Activated CD8-positive, alpha-beta memory T cell treated with anti-CD3 and anti-CD28 coated beads, Interleukin-2, amount 50 U/mL, for 4 hours (primary cell): ENCODE measurements around the gene PDE4B.

Source experiments
- DNase-seq: peaks from one replicate; pipeline ENCODE4 v3.0.0-alpha.2; 2020

Gene PDE4B

DNA sequence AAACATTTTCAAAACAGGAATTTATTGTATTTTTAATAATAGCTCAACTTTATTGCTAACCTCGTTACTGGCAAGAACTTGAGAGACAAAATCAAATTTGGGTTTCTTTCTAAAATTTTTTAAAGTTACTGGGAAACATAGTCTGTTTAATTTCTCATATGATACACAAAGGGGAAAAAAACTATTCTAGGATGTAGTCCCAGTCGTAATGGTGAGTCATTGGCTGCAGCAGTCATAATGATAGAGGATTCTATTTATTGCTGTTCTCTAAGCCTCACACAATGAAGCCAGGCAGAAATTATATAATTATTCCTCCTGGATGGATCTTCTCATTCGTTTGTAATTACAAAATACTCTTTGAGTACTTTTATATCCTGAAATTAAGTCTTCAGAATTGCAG is 414.8 kb downstream of the PDE4B start:
- no peak for DNase-seq

- DNase-seq: no peak
These were observed 415.9 kb downstream of the PDE4B start for GRCh38 chr1:66208632-66209031.

DNA sequence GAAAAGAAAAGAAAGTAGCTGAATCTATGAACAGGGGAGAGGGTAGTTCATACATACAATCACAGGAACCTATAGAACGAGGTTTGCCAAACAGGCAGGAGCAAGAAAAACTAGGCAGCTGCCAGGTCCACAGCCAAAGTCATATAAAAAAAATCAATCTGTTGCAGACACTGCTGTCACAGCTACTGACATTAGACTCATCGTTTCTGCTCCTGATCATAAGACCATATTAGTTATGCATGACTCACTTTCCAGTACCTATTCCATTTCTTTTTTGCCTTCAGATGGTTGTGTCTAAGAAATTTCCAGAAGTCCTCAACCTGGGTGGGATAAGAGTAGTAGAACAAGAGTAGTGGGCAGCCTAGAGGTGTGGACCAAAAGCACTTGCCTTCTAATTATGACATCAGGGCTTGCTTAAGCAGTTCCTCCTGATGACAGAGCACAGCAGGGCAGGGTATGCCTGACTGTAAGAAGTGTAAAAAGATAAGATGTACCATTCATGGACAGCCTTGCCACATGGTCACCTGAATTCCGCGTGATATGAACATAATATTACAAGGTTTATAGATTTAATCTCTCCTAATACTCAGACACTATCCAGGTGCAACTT is 418.0 kb downstream of the PDE4B start:
- DNase-seq: no peak

DNA sequence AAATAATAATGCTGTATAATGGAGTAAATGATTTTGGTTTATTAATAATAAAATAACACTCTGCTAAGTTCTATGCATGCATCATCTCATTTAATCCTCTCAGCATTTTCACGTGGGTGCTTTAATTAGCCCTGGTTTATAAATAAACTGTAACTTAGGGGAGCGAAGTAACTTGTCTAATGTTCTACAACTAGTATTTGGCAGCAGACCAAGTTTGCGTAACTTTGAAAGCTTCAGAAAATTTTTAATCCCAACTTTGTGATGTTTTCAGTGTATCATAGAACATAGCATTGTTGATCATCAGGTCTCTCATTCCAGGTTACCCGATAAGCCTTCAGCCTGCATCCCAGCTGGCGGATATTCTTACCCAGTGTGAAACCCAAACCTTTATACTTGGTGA is 418.8 kb downstream of the PDE4B start:
- no peak for DNase-seq

GRCh38 chr1:66213491-66213890 is 420.8 kb downstream of the PDE4B start:
- no peak for DNase-seq

GRCh38 chr1:66214901-66215300 is 422.2 kb downstream of the PDE4B start:
- no peak for DNase-seq

DNA sequence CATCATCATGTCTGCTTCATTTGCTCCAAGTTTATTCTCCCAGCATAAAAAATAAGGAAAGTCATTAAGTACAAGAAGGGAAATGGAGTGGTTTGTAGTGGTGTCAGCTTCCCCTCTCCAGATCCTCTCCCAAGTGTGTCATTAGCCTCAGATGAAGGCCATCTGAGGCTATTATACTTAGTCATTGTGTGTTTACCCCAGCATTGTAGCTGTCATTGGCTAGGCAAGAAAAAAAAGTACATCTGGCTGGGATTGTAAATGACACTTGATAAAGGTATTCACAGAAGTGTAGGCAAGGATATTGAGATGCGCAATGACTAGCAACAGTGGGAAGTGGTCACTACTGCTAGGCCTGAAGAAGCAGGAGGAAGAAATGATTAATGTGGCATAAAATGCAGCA is 424.3 kb downstream of the PDE4B start:
- no peak for DNase-seq

DNA sequence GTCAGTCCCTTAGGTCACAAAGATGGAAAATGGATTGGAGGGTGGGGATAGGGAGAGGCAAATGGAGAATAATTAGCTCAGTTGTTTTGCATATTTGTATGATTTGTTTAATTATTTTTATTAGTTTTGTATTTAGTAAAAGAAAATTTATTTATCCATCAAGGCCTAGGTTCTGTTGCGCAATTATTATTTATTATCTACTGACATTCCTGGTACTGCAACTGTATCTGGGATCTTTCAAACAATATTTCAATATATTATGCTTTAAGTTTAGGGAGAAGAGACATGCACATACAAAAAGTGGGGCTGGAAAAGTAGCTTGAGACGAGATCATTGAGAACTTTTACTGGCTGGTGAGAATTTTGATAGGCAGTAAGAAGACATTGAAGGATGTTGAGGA is 424.9 kb downstream of the PDE4B start:
- DNase-seq: no peak

DNA sequence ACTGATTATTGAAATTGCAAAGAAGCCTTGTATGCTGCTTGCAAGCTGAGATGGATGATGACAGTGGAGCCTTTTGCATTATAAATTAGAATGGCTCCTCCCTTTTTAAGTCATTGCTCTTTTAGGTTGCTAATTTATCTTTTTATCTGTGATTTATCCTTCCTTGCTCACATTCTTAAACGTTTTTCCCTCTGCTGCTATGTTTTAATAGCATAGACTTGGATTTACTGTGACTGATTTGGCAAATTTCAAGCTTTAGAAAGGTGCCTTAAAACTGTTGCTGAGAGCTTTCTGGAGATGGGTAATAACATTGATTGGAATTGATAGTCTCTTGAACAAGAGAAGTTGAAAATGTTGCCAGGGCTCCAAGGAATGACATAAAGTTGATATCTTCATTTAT is 427.8 kb downstream of the PDE4B start:
- DNase-seq: no peak

- no peak for DNase-seq
These were observed 431.0 kb downstream of the PDE4B start for GRCh38 chr1:66223681-66224080.

GRCh38 chr1:66226985-66227384 is 434.3 kb downstream of the PDE4B start:
- DNase-seq: no peak

DNA sequence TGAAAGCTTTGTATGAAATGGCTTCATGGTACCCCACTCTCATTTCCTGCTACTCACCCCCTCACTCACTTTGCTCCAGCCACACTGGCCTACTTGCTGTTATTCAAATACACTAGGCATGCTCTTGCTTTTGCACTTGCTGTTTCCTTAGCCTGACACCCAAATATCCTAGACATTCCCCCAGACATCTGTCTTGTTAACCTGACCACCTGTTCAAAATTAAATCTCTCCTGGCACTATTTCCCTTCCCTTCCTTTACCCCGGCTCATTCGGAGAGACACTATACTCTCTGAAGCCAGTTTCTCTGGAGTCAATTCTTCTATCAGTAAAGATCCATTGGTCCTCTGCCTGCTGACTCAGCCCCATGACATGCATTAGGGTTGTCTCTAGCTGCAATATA is 435.3 kb downstream of the PDE4B start:
- DNase-seq: no peak

- DNase-seq: no peak
These were observed 438.5 kb downstream of the PDE4B start for GRCh38 chr1:66231217-66231616.

GRCh38 chr1:66231681-66232463 is 439.2 kb downstream of the PDE4B start:
- DNase-seq: no peak

DNA sequence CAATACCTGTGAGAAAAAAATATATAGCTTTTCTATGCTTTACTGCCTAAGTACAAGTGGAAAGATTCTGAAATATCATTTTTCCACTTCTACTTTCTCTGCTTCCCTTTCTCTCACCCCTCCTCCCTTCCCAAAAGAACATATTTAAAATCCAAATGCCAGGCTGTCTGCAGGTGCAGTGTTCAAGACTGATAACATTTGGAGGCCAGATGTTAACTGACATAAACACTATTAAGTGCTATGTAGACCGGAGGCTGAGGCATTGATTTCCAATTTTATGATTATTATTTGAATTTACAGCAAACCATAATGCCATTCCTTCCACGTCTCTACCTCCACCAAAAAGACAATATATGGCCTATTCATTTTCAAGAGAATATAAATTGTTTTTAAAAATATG is 444.3 kb downstream of the PDE4B start:
- no peak for DNase-seq

- no peak for DNase-seq
These were observed 445.2 kb downstream of the PDE4B start for GRCh38 chr1:66237722-66238479.

- no peak for DNase-seq
These were observed 447.1 kb downstream of the PDE4B start for GRCh38 chr1:66239834-66240233.

DNA sequence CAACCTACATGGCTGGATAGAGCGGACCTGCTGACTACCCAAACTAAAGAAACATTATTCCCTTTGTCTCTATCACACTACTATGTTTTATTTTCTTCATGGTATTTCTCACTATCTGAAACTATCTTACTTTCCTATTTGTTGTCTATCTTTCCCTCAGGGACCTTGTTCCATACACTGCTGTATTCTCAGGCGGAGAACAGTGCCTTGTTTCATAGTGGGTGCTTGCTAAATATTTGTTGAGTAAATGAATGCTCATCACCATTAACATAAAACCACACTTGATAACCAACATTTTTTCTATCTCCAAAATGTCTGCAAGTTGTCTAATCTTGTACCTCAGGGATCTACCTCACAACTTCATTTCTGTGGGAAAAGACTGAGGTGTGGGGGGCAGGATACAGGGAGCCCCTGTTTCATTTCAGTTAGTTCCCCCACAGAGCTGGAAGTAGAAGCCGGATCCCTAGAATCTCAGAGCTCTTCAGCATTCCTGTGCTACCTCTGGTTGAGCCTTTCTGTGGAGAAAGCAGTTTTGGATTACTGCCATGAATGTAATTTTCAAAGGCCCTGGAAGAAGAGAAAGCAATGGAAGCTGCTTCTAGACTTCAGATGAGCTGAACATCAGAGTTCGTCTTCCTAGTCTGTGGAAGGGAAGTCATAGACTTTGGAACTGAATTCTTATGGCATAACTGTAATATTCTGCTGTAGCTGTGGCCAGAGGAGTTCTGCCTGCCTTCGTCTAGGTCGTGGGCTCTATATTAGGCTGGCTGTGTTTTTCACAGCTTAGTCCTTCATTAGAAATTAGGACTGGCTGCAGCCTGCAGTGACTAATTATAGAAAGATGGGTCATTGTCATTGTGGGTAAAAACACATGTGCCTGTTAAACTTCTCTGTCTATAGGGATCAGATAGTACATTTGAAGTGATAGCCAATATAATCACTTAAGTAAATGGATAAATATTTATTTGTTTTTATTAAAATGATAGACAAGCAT is 448.1 kb downstream of the PDE4B start:
- no peak for DNase-seq

DNA sequence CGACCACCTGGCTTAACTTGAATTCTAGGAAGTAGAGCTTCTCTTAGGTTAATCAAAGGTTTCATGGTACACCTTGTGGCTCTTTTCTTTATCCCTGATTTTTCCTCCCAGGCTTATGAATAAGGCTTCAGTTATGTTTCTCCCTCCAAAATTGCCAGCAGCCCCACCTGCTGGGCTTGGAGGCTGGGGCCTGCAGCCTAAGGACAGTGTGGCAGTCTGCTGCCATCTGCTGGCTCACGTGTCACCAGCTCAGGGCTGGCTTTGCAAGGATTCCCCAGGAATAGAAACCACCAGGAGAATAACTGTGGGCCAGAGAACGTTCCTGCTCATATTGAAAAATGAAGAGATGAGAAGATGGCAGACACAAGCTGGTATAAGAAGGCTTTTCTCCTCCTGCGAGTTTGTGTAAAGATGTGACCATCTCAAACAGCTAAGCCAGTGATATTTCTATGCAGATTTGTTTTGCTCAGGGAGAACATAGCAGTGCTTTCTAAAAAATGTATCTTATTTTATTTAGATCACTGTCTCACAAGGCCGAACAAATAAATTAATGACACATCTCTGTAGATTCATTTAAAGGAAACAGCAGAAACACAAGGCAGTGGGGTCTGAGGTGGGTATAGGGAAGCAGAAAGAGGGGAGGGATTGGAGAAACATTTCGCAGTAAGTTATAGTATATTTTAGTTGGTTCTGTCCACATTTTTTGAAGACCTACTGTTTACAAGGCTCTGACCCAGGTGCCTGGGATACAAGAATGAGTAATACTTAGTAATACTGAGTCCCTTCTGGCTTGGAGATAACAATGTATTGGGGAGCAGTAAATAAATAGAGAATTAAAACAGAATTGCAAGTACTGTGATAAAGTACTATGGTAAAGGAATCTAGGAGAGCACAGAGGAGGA is 450.2 kb downstream of the PDE4B start:
- peak; percentile 75 for DNase-seq

DNA sequence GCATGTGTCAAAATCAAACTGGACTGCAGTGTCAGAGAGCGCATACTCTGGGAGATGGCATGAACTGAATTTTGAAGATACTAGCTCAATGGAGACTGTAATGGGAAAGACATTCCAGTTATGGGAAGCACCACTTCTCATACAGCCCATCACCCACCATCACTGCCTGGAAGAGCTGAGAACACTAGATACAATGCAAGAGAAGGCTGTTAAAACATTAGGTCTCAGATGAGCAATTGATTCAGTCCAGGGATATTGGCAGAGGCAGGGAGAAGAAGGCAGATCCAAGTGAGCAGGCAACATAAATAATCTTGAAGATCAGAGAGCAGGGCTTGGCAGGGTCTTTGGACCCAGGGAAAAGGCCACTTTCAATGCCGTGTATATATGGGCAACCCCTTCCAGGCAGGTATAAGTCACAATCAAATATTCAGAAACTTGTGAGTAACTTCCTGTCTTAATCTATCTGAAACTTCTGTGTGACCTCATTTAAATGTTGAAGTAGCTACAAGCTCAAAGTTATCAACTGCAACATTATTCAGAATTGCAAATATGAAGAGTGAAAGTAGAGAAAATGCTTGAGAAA is 450.9 kb downstream of the PDE4B start:
- no peak for DNase-seq

- no peak for DNase-seq
These were observed 451.7 kb downstream of the PDE4B start for GRCh38 chr1:66244429-66244828.
